Lower leg skin (tissue), 3 donors: Measurements from ENCODE around the gene PGAM5.

Experiments used
- POLR2A ChIP-seq, 2 donors: fragments of 450-650 bp; IDR thresholded peaks; one replicate each; pipeline ENCODE4 v1.6.1; 2016 to 2017; ENCODE audit warnings: antibody characterized with exemption in 2 of 2, mild to moderate bottlenecking in 1 of 2, moderate library complexity in 1 of 2
- TF ChIP-seq, protein P1 (sequence below), 3 donors: fragments of 450-650 bp; IDR thresholded peaks; one replicate each; pipeline ENCODE4 v1.5.1; 2016; ENCODE audit warnings: antibody characterized with exemption in 3 of 3, mild to moderate bottlenecking in 3 of 3, moderate library complexity in 2 of 3

- TF ChIP-seq, protein P1, sequence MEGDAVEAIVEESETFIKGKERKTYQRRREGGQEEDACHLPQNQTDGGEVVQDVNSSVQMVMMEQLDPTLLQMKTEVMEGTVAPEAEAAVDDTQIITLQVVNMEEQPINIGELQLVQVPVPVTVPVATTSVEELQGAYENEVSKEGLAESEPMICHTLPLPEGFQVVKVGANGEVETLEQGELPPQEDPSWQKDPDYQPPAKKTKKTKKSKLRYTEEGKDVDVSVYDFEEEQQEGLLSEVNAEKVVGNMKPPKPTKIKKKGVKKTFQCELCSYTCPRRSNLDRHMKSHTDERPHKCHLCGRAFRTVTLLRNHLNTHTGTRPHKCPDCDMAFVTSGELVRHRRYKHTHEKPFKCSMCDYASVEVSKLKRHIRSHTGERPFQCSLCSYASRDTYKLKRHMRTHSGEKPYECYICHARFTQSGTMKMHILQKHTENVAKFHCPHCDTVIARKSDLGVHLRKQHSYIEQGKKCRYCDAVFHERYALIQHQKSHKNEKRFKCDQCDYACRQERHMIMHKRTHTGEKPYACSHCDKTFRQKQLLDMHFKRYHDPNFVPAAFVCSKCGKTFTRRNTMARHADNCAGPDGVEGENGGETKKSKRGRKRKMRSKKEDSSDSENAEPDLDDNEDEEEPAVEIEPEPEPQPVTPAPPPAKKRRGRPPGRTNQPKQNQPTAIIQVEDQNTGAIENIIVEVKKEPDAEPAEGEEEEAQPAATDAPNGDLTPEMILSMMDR (IDR thresholded peaks at IDR 0.05) = no peak
- no peak for TF ChIP-seq POLR2A (IDR thresholded peaks at IDR 0.05)
Observed at GRCh38 chr12:132669166-132669879, 41.3 kb upstream of the PGAM5 start.
